B cell (primary cell): ENCODE results near the gene PHRF1. TPM values are rescaled to one million over a fixed set of nuclear protein-coding genes. Genes with fewer than 3 reads are reported as not detected.

ENCODE experiments used
- ATAC-seq: fragments of 200-7000 bp; cut with Tn5 transposase; one replicate; pipeline ENCODE4 v1.10.0; 2021; ENCODE audit warnings: low read depth, mild to moderate bottlenecking, moderate number of reproducible peaks, moderate library complexity
- CTCF ChIA-PET: fragments of 350-600 bp; sonication (Branson Sonifier 250); formaldehyde crosslinking; loops from one replicate; lab custom pipeline; 2021; ENCODE audit warnings: antibody characterized with exemption, inconsistent platforms; lab: Charles Lee
- POLR2A ChIA-PET: fragments of 350-600 bp; sonication (Branson Sonifier 250); formaldehyde crosslinking; loops from one replicate; lab custom pipeline; 2021; ENCODE audit warnings: antibody characterized with exemption; lab: Charles Lee
- DNase-seq: peaks from one replicate; pipeline ENCODE4 v3.0.0; 2013
- H2AFZ ChIP-seq: 2 replicates; pipeline ENCODE4 v1.6.1; 2012; ENCODE audit warnings: mild to moderate bottlenecking, low read depth, low read length; ENCODE audit not compliant: insufficient read depth, poor library complexity, severe bottlenecking
- H3K27ac ChIP-seq, 2 donors: 1 replicate in 1 of 2; 2 replicates in 1 of 2; pipeline ENCODE4 v1.5.1; 2012 to 2013; ENCODE audit warnings: low read length in 2 of 2, mild to moderate bottlenecking in 2 of 2, moderate library complexity in 1 of 2
- H3K27me3 ChIP-seq, 4 experiments: fragments of 200-600 bp in 1 of 4; sonication (generic) in 1 of 4; replicated peaks in 1 of 4; 1 replicate in 2 of 4; 2 replicates in 2 of 4; pipeline versions ENCODE4 v1.6.1 to v1.7.0; 2013 to 2016; ENCODE audit warnings: low read length in 3 of 4, mild to moderate bottlenecking in 2 of 4, mixed read lengths in 1 of 4, moderate library complexity in 1 of 4; ENCODE audit not compliant: insufficient read depth in 4 of 4, control insufficient read depth in 3 of 4; ENCODE audit errors: control extremely low read depth in 1 of 4
- H3K36me3 ChIP-seq, 2 experiments: replicated peaks in 1 of 2; 1 replicate in 1 of 2; 2 replicates in 1 of 2; pipeline versions ENCODE4 v1.6.1 to v1.7.1; 2013; ENCODE audit warnings: low read length in 1 of 2; ENCODE audit not compliant: insufficient read depth in 2 of 2, control insufficient read depth in 1 of 2; ENCODE audit errors: control extremely low read depth in 1 of 2, extremely low read depth in 1 of 2
- H3K4me1 ChIP-seq, 2 donors: fragments of 200-600 bp in 1 of 2; sonication (generic) in 1 of 2; 1 replicate in 1 of 2; 2 replicates in 1 of 2; pipeline versions ENCODE4 v1.5.1 to v1.6.1; 2013 to 2017; ENCODE audit warnings: low read length in 2 of 2; ENCODE audit not compliant: control insufficient read depth in 2 of 2, insufficient read depth in 2 of 2
- H3K4me2 ChIP-seq: replicated peaks from 2 replicates; pipeline ENCODE3; 2012; ENCODE audit warnings: mild to moderate bottlenecking, low read depth, low read length; ENCODE audit not compliant: poor library complexity, severe bottlenecking
- H3K4me3 ChIP-seq, 5 experiments: fragments of 200-600 bp in 1 of 5; sonication (generic) in 1 of 5; 1 replicate in 3 of 5; 2 replicates in 2 of 5; pipeline versions ENCODE4 v1.5.1 to v1.7.0; 2011 to 2016; ENCODE audit warnings: low read length in 4 of 5, mild to moderate bottlenecking in 4 of 5, low read depth in 2 of 5, control low read depth in 1 of 5, moderate library complexity in 1 of 5; ENCODE audit not compliant: insufficient read depth in 1 of 5; ENCODE audit errors: control extremely low read depth in 1 of 5, extremely low read depth in 1 of 5
- H3K79me2 ChIP-seq: fragments of 200-600 bp; sonication (generic); one replicate; pipeline ENCODE4 v1.6.0; 2016; ENCODE audit warnings: low read length; ENCODE audit not compliant: control insufficient read depth, insufficient read depth
- H3K9ac ChIP-seq: fragments of 200-600 bp; sonication (generic); 2 replicates; pipeline ENCODE4 v1.6.1; 2017; ENCODE audit warnings: mild to moderate bottlenecking, low read length, moderate library complexity
- H3K9me3 ChIP-seq, 3 donors: one replicate each; pipeline versions ENCODE4 v1.6.1 to v1.7.1; 2013; ENCODE audit warnings: low read length in 2 of 3; ENCODE audit not compliant: control insufficient read depth in 2 of 3, insufficient read depth in 1 of 3; ENCODE audit errors: control extremely low read depth in 1 of 3
- H4K20me1 ChIP-seq: 2 replicates; pipeline ENCODE4 v1.6.0; 2012; ENCODE audit warnings: mild to moderate bottlenecking, low read length; ENCODE audit not compliant: insufficient read depth, control insufficient read depth, poor library complexity, severe bottlenecking
- H3K27ac Mint-ChIP-seq: one replicate; pipeline ENCODE4 v1.8.0; 2021; ENCODE audit warnings: mixed read lengths
- H3K27me3 Mint-ChIP-seq: one replicate; pipeline ENCODE4 v1.8.0; 2021; ENCODE audit warnings: mixed read lengths
- H3K4me1 Mint-ChIP-seq: one replicate; pipeline ENCODE4 v1.8.0; 2021; ENCODE audit warnings: mixed read lengths
- H3K4me3 Mint-ChIP-seq: one replicate; pipeline ENCODE4 v1.8.0; 2021; ENCODE audit warnings: mixed read lengths
- H3K9me3 Mint-ChIP-seq: one replicate; pipeline ENCODE4 v1.8.0; 2022; ENCODE audit warnings: mixed read lengths; ENCODE audit not compliant: insufficient read depth
- CTCF ChIP-seq: fragments of 200-600 bp; IDR thresholded peaks from one replicate; pipeline ENCODE4 v1.8.0; 2022; ENCODE audit warnings: antibody characterized with exemption, mild to moderate bottlenecking
- EZH2 ChIP-seq: IDR thresholded peaks from 2 replicates; pipeline ENCODE4 v1.6.1; 2012; ENCODE audit warnings: borderline replicate concordance, low read depth, mild to moderate bottlenecking, moderate library complexity, low read length; ENCODE audit not compliant: insufficient read depth, poor library complexity, severe bottlenecking
- WGBS: methylation state at CpG from one replicate; pipeline ENCODE4 v1.1.5; 2013; ENCODE audit warnings: missing lambda C conversion rate; ENCODE audit not compliant: insufficient coverage; 5-methylcytosine and 5-hydroxymethylcytosine counted together
- intact Hi-C: fragments of 100-400 bp; cut with micrococcal nuclease; formaldehyde crosslinking; loops from one replicate; pipeline ENCODE4 v1.10.0; 2022
- polyA plus RNA-seq: library from polyadenylated mRNA; depleted of rRNA; stranded (reverse); fragments of >200 nt; gene quantifications from 2 replicates; pipeline ENCODE4 v1.2.3, GENCODE V29; 2012
- total RNA-seq, 2 donors: library from RNA; stranded (reverse); fragments of 120-200 nt in 1 of 2; gene quantifications; 1 replicate in 1 of 2; 2 replicates in 1 of 2; pipeline versions ENCODE4 v1.2.3 to v1.2.4, GENCODE V29; 2013 to 2022

PHRF1 gene
- total and polyA plus RNA-seq, 2 donors (not counting 1 experiment from before 2014, with no cell fraction given): 22.3 to 57.9 TPM

GRCh38 chr11:597166-597725 is 21.0 kb downstream of the PHRF1 start:
- peaks cover 0 to 72% of the 10 kb centered on the region in 2 experiments for H3K36me3 ChIP-seq
- no peak overlapping the region for H3K4me2 ChIP-seq
- no peak overlapping the region for H3K9ac ChIP-seq
- POLR2A ChIA-PET: no interaction called here
- no peaks in the 10 kb centered on the region for H3K4me1 ChIP-seq
- no peak overlapping the region for H3K4me3 ChIP-seq
- intact Hi-C loops: no loop called here
- CTCF ChIA-PET: no interaction called here
- DNase-seq: no peak
- Mint-ChIP-seq H3K9me3 (no peaks in the 10 kb centered on the region), H3K27ac (no peak overlapping the region), H3K27me3 (no peaks in the 10 kb centered on the region), H3K4me1 (no peaks in the 10 kb centered on the region), H3K4me3 (no peak overlapping the region)
- H2AFZ ChIP-seq: no peak overlapping the region
- no peak overlapping the region for H3K27ac ChIP-seq
- peaks cover 53% of the 10 kb centered on the region for H4K20me1 ChIP-seq
- no peaks in the 10 kb centered on the region for H3K9me3 ChIP-seq
- no peaks in the 10 kb centered on the region for H3K27me3 ChIP-seq
- TF ChIP-seq CTCF (no peak), EZH2 (no peak)
- WGBS: 94% methylated on average over 25 of the region's 29 CpGs
- peaks cover 39% of the 10 kb centered on the region for H3K79me2 ChIP-seq
- no peak for ATAC-seq

- Histone ChIP-seq H3K79me2 (peaks cover 39% of the 10 kb centered on the region), H3K36me3 (peaks cover 0 to 70% of the 10 kb centered on the region in 2 experiments), H3K4me3 (no peak overlapping the region), H4K20me1 (peaks cover 54% of the 10 kb centered on the region), H3K9me3 (no peaks in the 10 kb centered on the region), H3K4me2 (no peak overlapping the region), H2AFZ (no peak overlapping the region), H3K27me3 (no peaks in the 10 kb centered on the region), H3K9ac (no peak overlapping the region), H3K4me1 (no peaks in the 10 kb centered on the region), H3K27ac (no peak overlapping the region)
- Mint-ChIP-seq H3K4me1 (no peaks in the 10 kb centered on the region), H3K4me3 (no peak overlapping the region), H3K27ac (no peak overlapping the region), H3K9me3 (no peaks in the 10 kb centered on the region), H3K27me3 (no peaks in the 10 kb centered on the region)
- TF ChIP-seq EZH2: no peak
- CTCF ChIA-PET: no interaction called here
- POLR2A ChIA-PET: no interaction called here
- ATAC-seq (no peak), DNase-seq (no peak)
- intact Hi-C loops: no loop called here
- 92% methylated on average over 30 of the region's 30 CpGs for WGBS
These were observed 21.9 kb downstream of the PHRF1 start for GRCh38 chr11:598005-598680.
